AG20443 (cell line): Measurements from ENCODE around the gene SLC22A4.

Experiments
- DNase-seq: peaks from one replicate; pipeline ENCODE4 v3.0.0; 2012; ENCODE audit warnings: low spot score, mixed read lengths

SLC22A4 gene

DNA sequence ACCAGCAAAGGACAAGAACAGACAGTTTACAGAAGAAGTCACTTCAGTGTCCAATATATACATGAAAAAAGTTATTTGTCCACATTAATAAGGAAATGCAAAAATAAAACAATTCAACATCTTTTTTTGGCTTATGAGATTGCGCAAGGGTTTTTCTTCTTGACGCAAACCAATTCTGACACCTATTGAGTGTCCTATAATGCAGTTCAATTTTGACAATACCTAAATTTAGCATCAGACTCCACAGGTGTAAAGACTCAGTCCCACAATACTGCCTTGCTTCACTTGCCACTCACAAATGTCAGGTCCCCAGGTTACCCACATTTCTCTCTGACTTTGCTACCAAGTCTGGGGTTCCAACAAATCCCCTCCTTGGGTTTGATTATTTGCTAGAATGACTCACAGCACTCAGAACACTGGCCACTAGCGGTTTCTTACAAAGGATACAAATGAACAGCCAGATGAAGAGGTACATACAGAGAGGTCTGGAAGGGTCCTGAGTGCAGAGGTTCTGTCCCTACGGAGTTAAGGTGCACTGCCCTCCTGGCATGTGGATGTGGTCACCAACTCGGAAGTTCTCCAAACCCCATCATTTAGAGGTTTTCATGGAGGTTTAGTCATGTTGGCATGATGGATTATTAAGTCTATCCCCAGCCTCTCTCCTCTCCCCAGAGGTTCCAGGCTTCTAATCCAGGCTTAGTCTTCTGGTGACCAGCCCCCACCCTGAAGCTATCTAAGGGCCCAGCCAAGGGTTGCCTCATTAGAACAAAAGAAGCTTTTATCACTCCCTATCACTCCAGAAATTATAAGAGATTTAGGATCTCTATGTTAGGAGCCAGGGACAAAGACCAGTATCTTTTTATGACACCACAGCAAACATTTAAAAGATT, 48.3 kb downstream of the SLC22A4 start:
- DNase-seq: no peak

DNA sequence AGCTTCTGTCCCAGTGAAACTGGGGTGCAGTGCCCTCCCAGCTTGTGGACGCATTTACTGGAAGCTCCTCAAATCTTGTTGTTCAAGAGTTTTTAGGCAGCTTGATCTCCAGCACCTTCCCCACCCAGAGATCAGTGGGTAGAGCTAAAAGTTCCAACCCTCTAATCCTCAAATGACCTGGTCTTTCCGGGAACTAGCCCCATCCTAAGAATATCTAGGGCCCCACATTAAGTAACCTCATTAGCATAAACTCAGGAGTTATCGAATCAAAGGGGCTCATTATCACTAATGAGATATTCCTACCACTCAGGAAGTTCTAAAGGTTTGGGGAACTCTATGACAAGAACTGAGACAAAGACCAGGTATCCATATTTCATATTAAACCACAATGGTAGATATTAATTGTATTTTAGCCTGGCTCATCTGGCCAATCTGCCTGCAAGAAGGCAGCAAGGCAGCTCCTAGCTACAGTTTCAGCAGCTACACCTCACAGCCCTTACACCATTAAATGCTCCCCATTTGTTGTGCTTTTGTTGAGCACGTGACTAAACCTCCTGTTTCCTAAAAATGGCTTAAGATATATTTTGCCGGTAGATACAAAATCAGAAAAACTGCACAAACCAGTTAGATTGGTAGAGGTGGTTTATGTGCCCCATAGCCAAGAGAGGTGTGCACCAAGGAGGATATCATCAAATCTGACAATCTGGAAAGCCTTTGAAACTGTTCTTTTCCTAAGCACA, 50.8 kb downstream of the SLC22A4 start:
- DNase-seq: no peak

DNA sequence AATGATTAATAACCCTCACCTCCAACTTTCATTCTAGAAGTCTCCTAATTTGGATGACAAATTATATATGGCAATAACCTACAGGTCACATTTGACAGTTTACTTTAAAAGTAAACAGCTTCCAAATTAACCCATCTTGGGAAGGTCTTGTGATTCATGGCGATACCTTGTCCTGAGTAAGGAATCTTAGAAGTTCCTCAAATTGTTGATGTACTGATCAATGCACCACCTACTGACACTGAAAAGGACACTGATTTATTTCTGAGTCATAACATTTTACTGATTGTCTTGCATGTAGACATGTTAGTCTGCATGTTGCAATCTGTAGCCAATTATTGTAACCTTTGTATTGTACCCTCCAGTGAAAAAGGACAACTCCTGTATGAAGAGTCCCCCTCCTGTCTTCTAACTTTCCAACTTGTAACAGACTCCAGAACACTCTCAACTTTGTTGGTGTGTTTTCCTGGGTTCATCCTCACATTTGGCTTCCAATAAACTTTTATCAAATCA, 59.3 kb downstream of the SLC22A4 start:
- DNase-seq: no peak

DNA sequence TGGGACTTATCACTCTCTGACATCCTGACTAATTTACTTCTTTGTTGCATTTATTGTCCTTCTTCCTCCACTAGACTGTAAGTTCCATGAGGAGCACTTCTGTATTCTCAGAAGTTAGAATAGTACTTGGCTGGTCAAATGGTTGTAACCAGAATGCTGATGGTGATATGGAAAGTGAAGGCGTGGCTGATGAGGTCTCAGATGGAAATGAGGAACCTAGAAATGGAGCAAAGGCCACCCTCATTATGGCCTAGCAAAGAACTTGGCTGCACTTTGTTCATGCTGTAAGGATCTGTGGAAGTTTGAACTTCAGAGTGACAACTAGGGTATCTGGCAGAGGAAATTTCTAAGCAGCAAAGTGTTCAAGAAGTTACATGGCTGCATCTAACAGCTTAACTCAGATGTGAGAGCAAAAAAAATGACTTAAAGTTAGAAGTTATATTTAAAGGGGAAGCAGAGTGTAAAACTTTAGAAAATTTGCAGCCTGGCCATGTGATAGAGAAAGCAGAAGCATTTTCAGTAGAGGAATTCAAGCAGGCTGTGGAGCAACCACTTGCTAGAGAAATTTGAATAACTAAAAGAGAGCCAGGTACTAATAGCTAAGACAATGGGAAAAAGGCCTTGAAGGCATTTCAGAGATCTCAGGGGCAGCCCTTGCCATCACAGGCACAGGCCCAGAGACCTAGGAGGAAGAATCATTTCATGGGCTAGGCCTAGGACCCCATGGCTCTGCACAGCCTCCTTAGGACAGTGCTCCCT, 60.4 kb downstream of the SLC22A4 start:
- DNase-seq: no peak

DNA sequence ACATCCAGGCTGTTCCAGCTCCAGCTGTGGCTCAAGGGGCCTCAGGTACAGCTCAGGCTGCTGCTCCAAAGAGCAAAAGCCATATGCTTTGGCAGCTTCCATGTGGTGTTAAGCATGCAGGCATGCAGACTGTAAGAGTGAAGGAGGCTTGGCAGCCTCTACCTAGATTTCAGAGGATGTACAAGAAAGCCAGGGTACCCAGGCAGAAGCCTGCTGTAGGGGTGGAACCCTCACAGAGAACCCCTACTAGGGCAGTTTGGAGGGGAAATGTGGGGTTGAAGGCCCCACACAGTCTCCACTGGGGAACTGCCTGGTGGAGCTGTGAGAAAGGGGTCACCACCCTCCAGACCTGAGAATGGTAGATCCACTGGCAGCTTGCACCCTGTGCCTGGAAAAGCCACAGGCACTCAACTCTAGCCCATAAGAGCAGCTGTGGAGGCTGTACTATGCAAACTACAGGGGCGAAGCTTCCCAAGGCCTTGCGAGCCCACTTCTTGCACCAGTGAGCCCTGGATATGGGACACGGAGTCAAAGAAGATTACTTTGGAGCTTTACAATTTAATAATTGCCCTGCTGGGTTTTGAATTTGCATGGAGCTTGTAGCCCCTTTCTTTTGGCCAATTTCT, 61.1 kb downstream of the SLC22A4 start:
- no peak for DNase-seq

DNA sequence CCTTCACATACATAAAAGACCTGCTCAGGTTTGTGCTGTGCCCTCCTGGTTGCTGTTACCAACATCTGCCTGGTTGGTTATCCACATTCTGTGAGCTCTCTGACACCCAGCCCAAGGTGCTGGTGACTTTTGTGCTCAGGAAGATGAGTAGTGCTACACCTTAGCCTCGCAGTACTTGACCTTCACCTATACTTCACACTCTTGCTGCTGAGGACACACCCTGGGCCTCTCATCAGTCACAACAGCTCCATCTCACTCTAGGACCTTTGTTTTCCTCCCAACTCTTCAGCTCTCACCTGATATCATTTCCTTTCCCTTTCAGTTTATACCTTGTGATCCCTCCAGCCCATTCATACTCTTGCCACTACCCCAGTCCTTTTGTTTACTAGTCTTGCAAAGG, 64.6 kb downstream of the SLC22A4 start:
- DNase-seq: no peak

DNA sequence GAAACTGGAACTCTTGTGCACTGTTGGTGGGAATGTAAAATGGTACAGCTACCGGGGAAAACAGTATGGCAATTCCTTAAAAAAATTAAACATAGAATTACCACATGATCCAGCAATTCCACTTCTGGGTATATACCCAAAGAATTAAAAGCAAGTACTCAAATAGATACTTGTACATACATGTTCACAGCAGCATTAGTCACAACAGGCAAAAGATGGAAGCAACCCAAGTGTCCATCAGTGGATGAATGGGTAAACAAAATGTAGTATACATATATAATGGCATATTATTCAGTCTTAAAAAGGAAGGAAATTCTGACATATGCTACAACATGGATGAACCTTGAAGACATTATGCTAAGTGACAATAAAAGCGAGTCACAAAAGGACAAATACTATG, 67.9 kb downstream of the SLC22A4 start:
- DNase-seq: no peak

DNA sequence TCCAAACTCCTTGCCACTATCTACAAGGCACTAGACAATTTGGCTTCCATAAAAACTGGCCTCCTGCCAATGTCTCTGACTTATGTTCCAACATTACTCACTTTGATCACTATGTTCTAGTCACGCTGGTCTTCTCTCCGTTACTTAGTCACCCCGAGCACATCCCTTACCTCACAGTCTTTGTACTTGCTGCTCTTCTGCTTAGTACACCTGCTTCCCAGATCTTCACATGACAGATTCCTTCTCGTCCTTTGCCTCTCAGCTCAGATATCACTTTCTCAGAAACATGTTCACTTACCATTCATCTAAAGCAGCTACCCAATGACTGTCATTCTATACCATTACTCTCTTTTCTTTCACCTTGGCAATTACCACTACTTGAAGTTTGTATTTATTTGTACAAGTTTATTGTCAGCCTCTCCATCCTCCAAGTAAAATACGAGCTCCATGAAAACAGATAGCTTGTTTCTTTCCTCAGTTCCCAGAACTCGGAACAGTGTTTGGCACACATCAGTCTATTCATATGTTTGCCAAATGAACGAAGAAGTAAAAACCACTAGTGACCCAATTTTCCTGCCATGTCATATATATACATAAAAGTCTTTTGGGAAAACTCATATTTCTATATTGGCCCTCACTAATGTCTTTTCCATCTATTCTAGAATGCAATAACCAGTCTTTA, 69.4 kb downstream of the SLC22A4 start:
- DNase-seq: peak; percentile 73

DNA sequence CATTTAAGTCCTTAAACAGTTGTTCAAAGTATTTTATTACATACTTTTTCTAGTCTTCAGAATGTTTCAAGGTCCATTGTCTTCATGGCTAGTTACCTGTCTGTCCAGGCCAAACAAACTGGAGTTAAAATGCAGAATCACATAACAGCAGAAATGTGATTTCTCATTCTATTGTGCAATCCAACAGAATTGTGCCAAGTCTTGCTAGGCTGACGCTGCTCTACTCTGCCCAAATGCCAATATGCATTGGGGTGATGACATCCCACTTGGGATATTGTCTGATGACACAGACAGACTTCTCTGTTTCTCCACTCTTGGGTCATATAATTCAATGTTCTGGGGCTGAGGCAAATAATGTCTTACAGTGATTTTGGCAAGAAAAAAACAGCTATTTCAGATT, 70.1 kb downstream of the SLC22A4 start:
- peak; percentile 81 for DNase-seq

DNA sequence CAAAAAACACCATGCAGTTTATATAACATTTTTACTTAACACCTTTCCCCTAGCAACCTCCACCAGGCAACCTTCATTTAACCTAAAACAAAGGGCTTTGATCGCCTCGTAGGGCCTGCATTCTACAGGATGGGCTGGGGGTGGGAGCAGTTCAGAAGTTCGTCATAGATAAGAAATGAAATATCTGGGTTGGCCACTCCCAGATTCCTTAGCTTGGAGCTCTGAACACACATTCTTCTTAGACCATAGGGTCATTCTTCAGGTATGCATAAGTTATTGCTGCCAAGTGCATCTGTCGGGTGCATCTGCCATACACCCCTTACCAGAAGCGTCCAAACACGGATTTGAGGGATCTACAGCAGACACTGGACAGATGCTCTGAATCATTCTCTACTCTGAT, 71.0 kb downstream of the SLC22A4 start:
- no peak for DNase-seq

DNA sequence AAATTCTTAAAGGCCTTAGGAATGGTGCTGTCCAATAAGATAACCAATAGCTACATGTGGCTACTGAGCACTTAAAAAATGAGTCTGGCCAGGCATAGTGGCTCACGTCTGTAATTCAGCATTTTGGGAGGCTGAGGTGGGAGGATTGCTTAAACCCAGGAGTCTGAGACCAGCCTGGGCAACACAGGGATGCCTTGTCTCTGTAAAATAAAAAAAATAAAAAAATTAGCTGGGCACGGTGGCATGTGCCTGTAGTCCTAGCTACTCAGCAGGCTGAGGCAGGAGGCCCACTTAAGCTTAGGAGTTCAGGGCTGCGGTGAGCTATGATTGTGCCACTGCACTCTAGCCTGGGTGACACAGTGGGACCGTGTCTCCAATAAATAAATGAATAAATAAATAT, 74.0 kb downstream of the SLC22A4 start:
- no peak for DNase-seq

DNA sequence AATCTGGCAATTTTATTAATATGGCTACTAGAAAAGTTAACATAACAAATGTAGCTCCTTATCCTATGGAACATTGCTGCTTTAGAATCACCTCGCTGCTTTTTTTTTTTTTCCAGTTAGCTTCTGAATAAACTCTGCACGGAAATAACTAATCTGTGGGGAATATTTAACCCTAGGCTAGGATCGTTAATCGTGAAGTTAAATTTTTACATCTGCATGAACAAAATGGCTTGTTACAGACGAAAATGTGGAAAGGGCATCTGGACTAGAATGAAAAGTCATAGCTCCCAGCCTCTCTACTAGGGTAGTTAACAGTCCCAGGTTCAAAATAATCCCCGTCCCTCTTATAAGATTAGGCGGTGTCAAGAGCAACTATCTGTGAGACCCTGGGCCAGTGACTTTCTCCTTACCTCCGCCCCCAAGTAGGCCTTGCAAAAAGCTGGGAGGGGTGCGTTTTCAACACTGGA, 74.8 kb downstream of the SLC22A4 start:
- no peak for DNase-seq

DNA sequence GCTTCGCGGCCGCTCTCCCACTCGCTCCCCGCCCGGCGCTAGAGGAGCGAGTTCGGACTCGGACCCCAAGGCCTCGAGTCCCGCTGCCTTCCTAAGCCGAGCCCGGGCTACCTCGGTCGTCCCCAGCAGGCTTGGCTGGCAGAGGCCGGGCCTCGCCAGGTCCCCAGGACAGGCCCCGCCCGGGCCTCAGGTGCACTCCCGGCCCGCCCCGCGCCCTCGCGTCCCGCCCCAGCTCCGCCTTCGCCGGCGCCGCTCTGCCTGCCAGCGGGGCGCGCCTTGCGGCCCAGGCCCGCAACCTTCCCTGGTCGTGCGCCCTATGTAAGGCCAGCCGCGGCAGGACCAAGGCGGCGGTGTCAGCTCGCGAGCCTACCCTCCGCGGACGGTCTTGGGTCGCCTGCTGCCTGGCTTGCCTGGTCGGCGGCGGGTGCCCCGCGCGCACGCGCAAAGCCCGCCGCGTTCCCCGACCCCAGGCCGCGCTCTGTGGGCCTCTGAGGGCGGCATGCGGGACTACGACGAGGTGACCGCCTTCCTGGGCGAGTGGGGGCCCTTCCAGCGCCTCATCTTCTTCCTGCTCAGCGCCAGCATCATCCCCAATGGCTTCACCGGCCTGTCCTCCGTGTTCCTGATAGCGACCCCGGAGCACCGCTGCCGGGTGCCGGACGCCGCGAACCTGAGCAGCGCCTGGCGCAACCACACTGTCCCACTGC, 75.4 kb downstream of the SLC22A4 start, which contains the start of gene SLC22A5:
SLC22A5 (plus strand) TSS at position 237 of the 707 bp plus-strand sequence; CDS start at position 500, 263 bp downstream.
- DNase-seq: peak; percentile 85

DNA sequence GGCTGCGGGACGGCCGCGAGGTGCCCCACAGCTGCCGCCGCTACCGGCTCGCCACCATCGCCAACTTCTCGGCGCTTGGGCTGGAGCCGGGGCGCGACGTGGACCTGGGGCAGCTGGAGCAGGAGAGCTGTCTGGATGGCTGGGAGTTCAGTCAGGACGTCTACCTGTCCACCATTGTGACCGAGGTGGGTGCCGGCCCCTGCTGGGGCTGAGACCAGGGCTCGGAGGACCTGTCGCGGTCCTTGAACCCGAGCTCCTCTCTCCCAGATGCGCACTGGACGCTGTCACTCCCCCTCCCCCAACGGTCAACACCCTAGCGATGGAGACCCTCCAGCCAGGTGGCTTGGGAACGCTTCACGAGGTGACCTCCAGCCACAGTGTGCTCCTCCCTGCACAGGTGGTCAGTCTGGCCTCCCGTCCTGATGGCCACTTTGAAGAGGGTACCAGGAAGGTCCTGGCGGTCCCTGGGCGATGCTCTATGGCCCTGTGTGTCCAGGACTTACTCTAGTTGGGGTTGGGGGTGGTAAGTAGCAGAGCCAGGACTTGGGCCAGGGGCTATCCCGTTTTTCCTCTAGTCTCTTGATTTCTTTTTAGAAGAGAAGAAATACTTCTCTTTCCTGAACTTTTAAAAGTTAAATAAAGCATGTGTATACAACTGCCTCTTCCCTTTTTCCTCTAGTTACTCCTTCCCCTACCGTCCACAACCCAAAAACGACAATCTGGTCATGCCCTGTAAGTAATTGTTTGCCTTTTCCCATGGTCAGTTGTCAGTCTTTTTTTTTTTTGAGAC, 76.2 kb downstream of the SLC22A4 start:
- no peak for DNase-seq

DNA sequence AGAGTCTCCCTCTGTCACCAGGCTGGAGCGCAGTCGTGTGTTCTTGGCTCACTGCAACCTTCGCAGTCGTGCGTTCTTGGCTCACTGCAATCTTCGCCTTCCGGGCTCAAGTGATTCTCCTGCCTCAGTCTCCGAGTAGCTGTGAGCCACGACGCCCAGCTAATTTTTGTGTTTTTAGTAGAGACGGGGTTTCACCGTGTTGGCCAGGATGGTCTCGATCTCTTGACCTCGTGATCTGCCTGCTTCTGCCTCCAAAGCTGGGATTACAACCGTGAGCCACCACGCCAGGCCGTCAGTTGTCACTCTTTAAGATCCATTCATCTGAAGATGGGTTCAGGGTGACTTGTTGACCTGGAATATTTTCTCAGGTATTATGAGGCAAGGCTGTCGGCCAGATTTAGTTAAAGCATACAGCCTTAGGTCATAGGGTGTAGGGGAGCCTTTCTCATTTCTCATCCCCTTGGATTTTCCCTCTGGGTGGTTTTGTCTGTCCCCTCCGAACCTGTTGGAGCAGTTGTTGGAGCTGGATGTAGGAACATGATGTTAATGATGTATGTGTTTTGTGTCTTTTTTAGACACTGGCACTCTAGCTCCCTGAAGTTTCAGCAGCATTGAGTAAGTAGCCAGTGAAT, 76.9 kb downstream of the SLC22A4 start:
- no peak for DNase-seq

DNA sequence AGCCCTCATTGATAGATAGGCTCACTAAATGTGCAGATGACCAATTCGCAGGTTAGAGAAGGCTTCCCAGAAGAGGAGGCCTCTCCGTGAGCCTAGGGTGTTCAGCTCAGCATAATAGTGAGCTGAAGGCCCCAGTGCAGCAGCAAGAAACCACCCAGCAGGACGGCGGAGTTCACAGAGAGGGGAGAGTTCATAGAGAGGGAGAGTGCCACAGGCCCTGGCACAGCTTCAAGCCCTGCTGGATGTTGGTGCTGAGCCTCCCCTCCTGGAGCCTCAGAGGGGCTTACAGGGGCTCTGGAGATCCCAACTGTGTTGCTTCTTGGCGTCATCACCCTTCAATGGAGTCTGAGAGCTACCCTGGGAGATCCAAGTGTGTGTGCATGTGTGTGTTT, 77.4 kb downstream of the SLC22A4 start:
- no peak for DNase-seq

DNA sequence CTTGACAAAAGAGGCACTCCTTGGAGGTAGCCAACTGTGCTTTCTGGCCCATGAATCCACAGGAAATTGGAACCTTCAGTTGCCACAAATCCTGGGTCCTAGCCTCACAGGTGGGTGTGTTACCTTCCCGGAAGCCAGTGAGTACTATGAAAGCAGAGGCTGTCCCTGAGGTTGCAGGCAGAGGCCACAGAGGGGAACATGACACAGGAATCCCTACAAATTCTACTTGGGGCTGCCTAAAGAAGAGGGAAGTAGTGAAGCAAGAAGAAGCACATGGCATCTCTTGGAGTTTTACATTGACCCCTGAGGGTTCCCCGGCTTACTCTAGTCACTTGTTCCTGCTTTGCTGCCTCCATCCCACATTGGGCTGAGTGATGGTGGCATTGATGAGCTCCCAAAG, 77.9 kb downstream of the SLC22A4 start:
- DNase-seq: no peak

DNA sequence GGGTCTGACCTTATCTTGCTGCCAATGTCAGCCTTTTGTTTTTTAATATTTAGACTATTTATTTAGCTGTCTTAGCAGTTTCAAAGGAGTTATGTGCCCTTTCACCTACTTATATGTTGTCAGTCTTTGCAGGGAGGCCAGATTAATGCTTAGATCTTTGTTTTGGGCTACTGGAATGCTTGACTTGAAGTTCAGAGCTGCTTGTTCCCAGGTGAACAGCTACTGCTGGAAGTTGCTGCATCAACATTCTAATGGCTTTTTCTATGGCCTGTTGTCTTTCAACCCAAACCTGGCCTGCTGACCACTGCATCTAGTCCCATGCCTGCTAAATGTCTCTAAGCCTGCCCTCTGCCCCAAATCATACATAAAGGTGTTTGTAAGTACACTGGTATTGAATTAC, 78.3 kb downstream of the SLC22A4 start:
- DNase-seq: no peak

DNA sequence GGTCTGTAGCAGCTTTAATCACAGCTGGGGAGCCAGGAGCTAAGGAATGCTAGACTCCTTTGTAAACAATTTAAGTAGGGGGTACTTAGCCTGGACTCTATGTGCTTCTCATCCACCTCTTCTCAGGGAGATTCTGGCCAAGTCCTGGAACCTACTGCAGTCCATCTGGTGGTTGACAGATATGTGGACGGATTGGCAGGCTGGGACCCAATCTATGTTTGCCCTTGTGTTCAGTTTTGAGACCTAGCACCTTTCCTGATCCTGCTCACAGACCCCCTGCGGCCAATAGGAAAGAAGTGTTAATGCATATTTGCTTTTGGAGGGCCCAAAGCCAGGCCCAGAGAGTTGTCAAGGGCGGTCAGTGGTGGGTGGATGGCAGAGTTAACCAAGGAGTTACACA, 81.8 kb downstream of the SLC22A4 start:
- DNase-seq: no peak
